IMR-90 (cell line): ENCODE measurements around the gene MFGE8. TPM values are rescaled to one million over a fixed set of nuclear protein-coding genes. Genes with fewer than 3 reads are reported as not detected.
A peak's percentile ranks its signal among the peaks of the same experiment; 100 is the strongest.

ENCODE experiments used
- ATAC-seq: fragments of 200-7000 bp; cut with Tn5 transposase; 2 replicates; pipeline ENCODE4 v1.9.1; 2020; ENCODE audit warnings: low read depth, mild to moderate bottlenecking, moderate library complexity
- BruUV-seq: library from RNA; stranded (reverse); fragments of 400-500 nt; replicated peaks from 2 replicates; lab custom pipeline; 2021; lab: Mats Ljungman, UMichigan
- CTCF ChIA-PET: fragments of 300-600 bp; formaldehyde crosslinking; extraction: SDS; loops from one replicate; lab custom pipeline; 2021; ENCODE audit warnings: antibody characterized with exemption; lab: Yijun Ruan, JAX
- POLR2A ChIA-PET: fragments of 300-600 bp; sonication (Branson Sonifier 250); formaldehyde crosslinking; loops from one replicate; lab custom pipeline; 2022; ENCODE audit warnings: antibody characterized with exemption; ENCODE audit not compliant: unreplicated experiment; lab: Charles Lee
- DNase-seq: peaks from one replicate; pipeline ENCODE4 v3.0.0; 2013
- H2AFZ ChIP-seq: replicated peaks from 2 replicates; pipeline ENCODE3; 2013; ENCODE audit warnings: low read length, mild to moderate bottlenecking; ENCODE audit not compliant: poor library complexity
- H2AK5ac ChIP-seq: 2 replicates; pipeline ENCODE4 v1.6.1; 2013; ENCODE audit warnings: low read depth, low read length, inconsistent platforms
- H2AK9ac ChIP-seq: replicated peaks from 2 replicates; pipeline ENCODE3; 2013; ENCODE audit warnings: mild to moderate bottlenecking, low read depth, low read length, moderate library complexity; ENCODE audit not compliant: poor library complexity
- H2BK120ac ChIP-seq: 2 replicates; pipeline ENCODE4 v1.6.1; 2013; ENCODE audit warnings: low read depth, low read length, inconsistent platforms
- H2BK15ac ChIP-seq: 3 replicates; pipeline ENCODE4 v1.6.1; 2013; ENCODE audit warnings: low read depth, low read length, inconsistent platforms
- H2BK20ac ChIP-seq: 2 replicates; pipeline ENCODE4 v1.6.1; 2013; ENCODE audit warnings: low read depth, mild to moderate bottlenecking, inconsistent platforms, low read length, moderate library complexity
- H2BK5ac ChIP-seq: 2 replicates; pipeline ENCODE4 v1.6.1; 2013; ENCODE audit warnings: mild to moderate bottlenecking, low read depth, low read length, inconsistent platforms; ENCODE audit not compliant: poor library complexity, severe bottlenecking
- H3K14ac ChIP-seq: replicated peaks from 2 replicates; pipeline ENCODE4 v1.6.1; 2013; ENCODE audit warnings: low read depth, low read length, inconsistent platforms
- H3K18ac ChIP-seq: 2 replicates; pipeline ENCODE4 v1.6.1; 2013; ENCODE audit warnings: low read depth, low read length, control low read depth
- H3K23ac ChIP-seq: 2 replicates; pipeline ENCODE4 v1.6.1; 2013; ENCODE audit warnings: low read depth, low read length, inconsistent platforms
- H3K27ac ChIP-seq: 2 replicates; pipeline ENCODE4 v1.5.1; 2013; ENCODE audit warnings: mild to moderate bottlenecking, control low read depth, low read length; ENCODE audit not compliant: insufficient read depth
- H3K27me3 ChIP-seq: 2 replicates; pipeline ENCODE4 v1.6.1; 2013; ENCODE audit warnings: low read length; ENCODE audit not compliant: control insufficient read depth, insufficient read depth
- H3K36me3 ChIP-seq: 2 replicates; pipeline ENCODE4 v1.6.1; 2013; ENCODE audit warnings: low read length, mixed read lengths; ENCODE audit not compliant: control insufficient read depth, insufficient read depth
- H3K4ac ChIP-seq: 2 replicates; pipeline ENCODE4 v1.6.1; 2013; ENCODE audit warnings: low read depth, low read length, inconsistent platforms
- H3K4me1 ChIP-seq: 2 replicates; pipeline ENCODE4 v1.6.1; 2013; ENCODE audit warnings: low read length, mixed read lengths; ENCODE audit not compliant: control insufficient read depth, insufficient read depth
- H3K4me2 ChIP-seq: 2 replicates; pipeline ENCODE4 v1.6.1; 2013; ENCODE audit warnings: low read depth, mild to moderate bottlenecking, control low read depth, low read length, moderate library complexity
- H3K4me3 ChIP-seq: 2 replicates; pipeline ENCODE4 v1.5.1; 2013; ENCODE audit warnings: low read depth, mild to moderate bottlenecking, control low read depth, low read length, moderate library complexity; ENCODE audit not compliant: insufficient read depth
- H3K56ac ChIP-seq: 2 replicates; pipeline ENCODE4 v1.6.1; 2013; ENCODE audit warnings: low read length, inconsistent platforms; ENCODE audit not compliant: insufficient read depth; ENCODE audit errors: extremely low read depth
- H3K79me1 ChIP-seq, 2 experiments: 2 replicates each; pipeline ENCODE4 v1.6.1; 2013; ENCODE audit warnings: low read length in 2 of 2, inconsistent platforms in 1 of 2, low read depth in 1 of 2
- H3K9ac ChIP-seq: 2 replicates; pipeline ENCODE4 v1.6.1; 2013; ENCODE audit warnings: low read depth, low read length, control low read depth
- H3K9me1 ChIP-seq: 2 replicates; pipeline ENCODE4 v1.6.1; 2013; ENCODE audit warnings: low read length, inconsistent platforms; ENCODE audit not compliant: insufficient read depth
- H3K9me3 ChIP-seq: 2 replicates; pipeline ENCODE4 v1.6.1; 2013; ENCODE audit warnings: low read length; ENCODE audit not compliant: control insufficient read depth, insufficient read depth
- H4K20me1 ChIP-seq: 2 replicates; pipeline ENCODE4 v1.6.1; 2013; ENCODE audit warnings: low read length, inconsistent platforms; ENCODE audit not compliant: insufficient read depth
- H4K5ac ChIP-seq: 2 replicates; pipeline ENCODE4 v1.6.1; 2013; ENCODE audit warnings: mild to moderate bottlenecking, low read depth, low read length, control low read depth
- H4K8ac ChIP-seq, 2 experiments: 2 replicates each; pipeline ENCODE4 v1.6.1; 2013; ENCODE audit warnings: low read depth in 2 of 2, low read length in 2 of 2, control low read depth in 1 of 2, inconsistent platforms in 1 of 2
- H4K91ac ChIP-seq: 2 replicates; pipeline ENCODE4 v1.6.1; 2013; ENCODE audit warnings: low read depth, low read length, inconsistent platforms; ENCODE audit not compliant: insufficient read depth
- BHLHE40 ChIP-seq: fragments of 150-350 bp; IDR thresholded peaks from 2 replicates; pipeline ENCODE4 v1.6.1; 2016; ENCODE audit warnings: mild to moderate bottlenecking, low read depth, low read length
- CEBPB ChIP-seq: IDR thresholded peaks from 2 replicates; pipeline ENCODE4 v1.6.1; 2012; ENCODE audit warnings: low read depth, low read length, improper control_type of control experiment
- CHD1 ChIP-seq: IDR thresholded peaks from 2 replicates; pipeline ENCODE4 v1.6.1; 2012; ENCODE audit warnings: low read depth, low read length, improper control_type of control experiment
- FOS ChIP-seq: fragments of 150-350 bp; IDR thresholded peaks from 2 replicates; pipeline ENCODE4 v1.6.1; 2016; ENCODE audit warnings: low read depth, low read length
- MAFK ChIP-seq: IDR thresholded peaks from 2 replicates; pipeline ENCODE4 v1.6.1; 2012; ENCODE audit warnings: low read depth, low read length, improper control_type of control experiment
- MAZ ChIP-seq: IDR thresholded peaks from 2 replicates; pipeline ENCODE4 v1.6.1; 2012; ENCODE audit warnings: low read depth, mild to moderate bottlenecking, low read length, improper control_type of control experiment, moderate library complexity, borderline replicate concordance
- MXI1 ChIP-seq: IDR thresholded peaks from 2 replicates; pipeline ENCODE4 v1.6.1; 2012; ENCODE audit warnings: low read depth, mild to moderate bottlenecking, low read length, moderate library complexity, borderline replicate concordance
- NFE2L2 ChIP-seq: fragments of 150-350 bp; IDR thresholded peaks from 2 replicates; pipeline ENCODE4 v1.6.1; 2016; ENCODE audit warnings: low read depth, mild to moderate bottlenecking, low read length
- POLR2A ChIP-seq: IDR thresholded peaks from 2 replicates; pipeline ENCODE4 v1.6.1; 2012; ENCODE audit warnings: mild to moderate bottlenecking, low read depth, low read length
- RAD21 ChIP-seq: IDR thresholded peaks from 2 replicates; pipeline ENCODE4 v1.6.1; 2012; ENCODE audit warnings: low read length, improper control_type of control experiment
- RCOR1 ChIP-seq: IDR thresholded peaks from 2 replicates; pipeline ENCODE4 v1.6.1; 2012; ENCODE audit warnings: mild to moderate bottlenecking, low read length, improper control_type of control experiment; ENCODE audit not compliant: insufficient replicate concordance
- RFX5 ChIP-seq: IDR thresholded peaks from 2 replicates; pipeline ENCODE4 v1.8.0; 2012; ENCODE audit warnings: low read depth, mild to moderate bottlenecking, low read length, moderate library complexity
- SMC3 ChIP-seq: fragments of 150-350 bp; IDR thresholded peaks from 2 replicates; pipeline ENCODE4 v1.6.1; 2016; ENCODE audit warnings: low read depth, mild to moderate bottlenecking, antibody characterized with exemption, low read length, moderate library complexity
- WGBS, 2 experiments: methylation state at CpG; one replicate each; pipeline versions ENCODE4 v1.1.5 to v1.1.7; 2013; ENCODE audit warnings: missing lambda C conversion rate in 2 of 2; ENCODE audit not compliant: insufficient read length in 1 of 2; ENCODE audit errors: extremely low coverage in 2 of 2; 5-methylcytosine and 5-hydroxymethylcytosine counted together
- dilution Hi-C: fragments of 300-500 bp; cut with HindIII; formaldehyde crosslinking; loops from one replicate; pipeline ENCODE4 v1.14.3; 2018; ENCODE audit warnings: low sequenced_read_pairs; ENCODE audit not compliant: unreplicated experiment
- in situ Hi-C: fragments of 300-500 bp; cut with MboI; formaldehyde crosslinking; loops from 3 replicates; pipeline ENCODE4 v1.14.3; 2019; ENCODE audit warnings: low sequenced_read_pairs, inconsistent platforms, mixed read lengths
- intact Hi-C: fragments of 100-400 bp; cut with micrococcal nuclease; formaldehyde crosslinking; loops from 2 replicates; pipeline ENCODE4 v1.10.0; 2022
- polyA plus RNA-seq, 3 experiments: library from polyadenylated mRNA; depleted of rRNA; stranded (reverse); fragments of >200 nt; gene quantifications; 2 replicates each; pipeline ENCODE4 v1.2.3, GENCODE V29; 2012; ENCODE audit warnings: low replicate concordance in 1 of 3
- total RNA-seq: library from RNA; depleted of rRNA; stranded (reverse); fragments of >200 nt; gene quantifications from 2 replicates; pipeline ENCODE4 v1.2.3, GENCODE V29; 2012
- TF ChIP-seq, protein P1 (sequence below): fragments of 150-350 bp; IDR thresholded peaks from 2 replicates; pipeline ENCODE4 v1.6.1; 2017; ENCODE audit warnings: mild to moderate bottlenecking, antibody characterized with exemption, low read length, low read depth
- TF ChIP-seq, protein P2 (sequence below): conservative IDR thresholded peaks from 2 replicates; pipeline ENCODE4 v1.5.1; 2012; ENCODE audit warnings: mild to moderate bottlenecking, low read depth, low read length, improper control_type of control experiment
- TF ChIP-seq, protein P3 (sequence below): fragments of 150-350 bp; IDR thresholded peaks from 2 replicates; pipeline ENCODE4 v1.6.1; 2016; ENCODE audit warnings: low read depth, mild to moderate bottlenecking, low read length, moderate library complexity, borderline replicate concordance

The MFGE8 gene
- total and polyA plus RNA-seq, 2 of the 4 experiments (the other 2 are of a cell fraction), result 232 to 1,912 TPM

DNA sequence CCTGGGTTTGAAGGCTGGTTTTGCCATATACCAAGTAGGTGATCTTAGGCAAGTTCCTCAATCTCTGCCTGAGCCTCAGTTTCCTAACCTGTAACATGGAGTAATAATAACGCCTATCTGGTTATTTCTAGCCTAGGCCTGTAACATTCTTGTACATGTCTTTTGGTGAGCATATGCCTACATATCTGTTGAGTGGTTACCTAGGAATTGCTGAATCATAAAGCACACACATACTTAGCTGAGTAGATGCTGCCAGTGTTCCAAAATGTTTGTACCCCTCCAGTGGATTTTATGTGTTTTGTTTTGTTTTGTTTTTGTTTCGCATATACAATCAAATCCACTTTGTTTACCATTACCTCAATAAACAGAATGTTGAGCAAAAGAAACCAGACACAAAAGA, 17.4 kb upstream of the MFGE8 start:
- POLR2A ChIA-PET, result interaction anchor here (0.6 kb wide), 1 partner anchor 1999 kb away, joined by 4 read pairs; no protein-coding TSS in a partner anchor
- peak overlapping the region; percentile 18; the same call in 1 of the 2 replicates for H3K18ac ChIP-seq

More for the DNA sequence above, 17.4 kb upstream of the MFGE8 start:
- no peak overlapping the region for H4K91ac ChIP-seq
- peaks cover 4% of the 10 kb centered on the region for H3K4me1 ChIP-seq
- H2BK20ac ChIP-seq, result no peak overlapping the region
- no peak overlapping the region for H4K8ac ChIP-seq
- H3K27ac ChIP-seq, result no peak overlapping the region
- CTCF ChIA-PET, result no interaction called here
- TF ChIP-seq MAFK (no peak), FOS (no peak), RFX5 (no peak), MXI1 (no peak), CHD1 (no peak), NFE2L2 (no peak), POLR2A (no peak), RCOR1 (no peak), MAZ (no peak), BHLHE40 (no peak), RAD21 (no peak), CEBPB (no peak), SMC3 (no peak)
- TF ChIP-seq, protein P1, sequence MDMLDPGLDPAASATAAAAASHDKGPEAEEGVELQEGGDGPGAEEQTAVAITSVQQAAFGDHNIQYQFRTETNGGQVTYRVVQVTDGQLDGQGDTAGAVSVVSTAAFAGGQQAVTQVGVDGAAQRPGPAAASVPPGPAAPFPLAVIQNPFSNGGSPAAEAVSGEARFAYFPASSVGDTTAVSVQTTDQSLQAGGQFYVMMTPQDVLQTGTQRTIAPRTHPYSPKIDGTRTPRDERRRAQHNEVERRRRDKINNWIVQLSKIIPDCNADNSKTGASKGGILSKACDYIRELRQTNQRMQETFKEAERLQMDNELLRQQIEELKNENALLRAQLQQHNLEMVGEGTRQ, result no peak
- TF ChIP-seq, protein P2, sequence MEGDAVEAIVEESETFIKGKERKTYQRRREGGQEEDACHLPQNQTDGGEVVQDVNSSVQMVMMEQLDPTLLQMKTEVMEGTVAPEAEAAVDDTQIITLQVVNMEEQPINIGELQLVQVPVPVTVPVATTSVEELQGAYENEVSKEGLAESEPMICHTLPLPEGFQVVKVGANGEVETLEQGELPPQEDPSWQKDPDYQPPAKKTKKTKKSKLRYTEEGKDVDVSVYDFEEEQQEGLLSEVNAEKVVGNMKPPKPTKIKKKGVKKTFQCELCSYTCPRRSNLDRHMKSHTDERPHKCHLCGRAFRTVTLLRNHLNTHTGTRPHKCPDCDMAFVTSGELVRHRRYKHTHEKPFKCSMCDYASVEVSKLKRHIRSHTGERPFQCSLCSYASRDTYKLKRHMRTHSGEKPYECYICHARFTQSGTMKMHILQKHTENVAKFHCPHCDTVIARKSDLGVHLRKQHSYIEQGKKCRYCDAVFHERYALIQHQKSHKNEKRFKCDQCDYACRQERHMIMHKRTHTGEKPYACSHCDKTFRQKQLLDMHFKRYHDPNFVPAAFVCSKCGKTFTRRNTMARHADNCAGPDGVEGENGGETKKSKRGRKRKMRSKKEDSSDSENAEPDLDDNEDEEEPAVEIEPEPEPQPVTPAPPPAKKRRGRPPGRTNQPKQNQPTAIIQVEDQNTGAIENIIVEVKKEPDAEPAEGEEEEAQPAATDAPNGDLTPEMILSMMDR, result no peak
- TF ChIP-seq, protein P3, sequence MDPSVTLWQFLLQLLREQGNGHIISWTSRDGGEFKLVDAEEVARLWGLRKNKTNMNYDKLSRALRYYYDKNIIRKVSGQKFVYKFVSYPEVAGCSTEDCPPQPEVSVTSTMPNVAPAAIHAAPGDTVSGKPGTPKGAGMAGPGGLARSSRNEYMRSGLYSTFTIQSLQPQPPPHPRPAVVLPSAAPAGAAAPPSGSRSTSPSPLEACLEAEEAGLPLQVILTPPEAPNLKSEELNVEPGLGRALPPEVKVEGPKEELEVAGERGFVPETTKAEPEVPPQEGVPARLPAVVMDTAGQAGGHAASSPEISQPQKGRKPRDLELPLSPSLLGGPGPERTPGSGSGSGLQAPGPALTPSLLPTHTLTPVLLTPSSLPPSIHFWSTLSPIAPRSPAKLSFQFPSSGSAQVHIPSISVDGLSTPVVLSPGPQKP, result no peak
- no peak overlapping the region; the same call in 1 of the 2 replicates for H3K23ac ChIP-seq
- BruUV-seq, result no TSS peak
- H3K56ac ChIP-seq, result no peak overlapping the region
- no peak overlapping the region for H2AK9ac ChIP-seq
- DNase-seq, result no peak
- no peak overlapping the region; the same call in 1 of the 2 replicates for H4K5ac ChIP-seq
- no peak overlapping the region for H2AFZ ChIP-seq
- H3K14ac ChIP-seq, result no peak overlapping the region
- peaks cover 3% of the 10 kb centered on the region for H3K9me3 ChIP-seq
- no peaks in the 10 kb centered on the region for H3K27me3 ChIP-seq
- H3K4ac ChIP-seq, result no peak overlapping the region
- no peak overlapping the region for H3K4me3 ChIP-seq
- no peaks in the 10 kb centered on the region for H4K20me1 ChIP-seq
- H2BK120ac ChIP-seq, result no peak overlapping the region
- H3K36me3 ChIP-seq, result no peaks in the 10 kb centered on the region
- intact Hi-C loops (loop anchor here (5.0 kb wide), 1 partner anchor 42 kb away; no protein-coding TSS in a partner anchor), dilution Hi-C loops (no loop called here), in situ Hi-C loops (no loop called here)
- no peak overlapping the region for H3K9ac ChIP-seq
- no peak for ATAC-seq
- no peak overlapping the region for H2AK5ac ChIP-seq
- H3K9me1 ChIP-seq, result no peaks in the 10 kb centered on the region
- no peak overlapping the region for H2BK15ac ChIP-seq
- no CpG with 5 or more reads among the region's 2 CpGs for WGBS, 2 experiments
- no peaks in the 10 kb centered on the region for H3K79me1 ChIP-seq
- H3K4me2 ChIP-seq, result no peak overlapping the region
- no peak overlapping the region for H2BK5ac ChIP-seq
